Measurements from ENCODE around the gene EPHA2.

EPHA2 gene

GRCh38 chr1:16133007-16133961 is 22.6 kb downstream of the EPHA2 start:
- DNase-seq, result no peak

DNA sequence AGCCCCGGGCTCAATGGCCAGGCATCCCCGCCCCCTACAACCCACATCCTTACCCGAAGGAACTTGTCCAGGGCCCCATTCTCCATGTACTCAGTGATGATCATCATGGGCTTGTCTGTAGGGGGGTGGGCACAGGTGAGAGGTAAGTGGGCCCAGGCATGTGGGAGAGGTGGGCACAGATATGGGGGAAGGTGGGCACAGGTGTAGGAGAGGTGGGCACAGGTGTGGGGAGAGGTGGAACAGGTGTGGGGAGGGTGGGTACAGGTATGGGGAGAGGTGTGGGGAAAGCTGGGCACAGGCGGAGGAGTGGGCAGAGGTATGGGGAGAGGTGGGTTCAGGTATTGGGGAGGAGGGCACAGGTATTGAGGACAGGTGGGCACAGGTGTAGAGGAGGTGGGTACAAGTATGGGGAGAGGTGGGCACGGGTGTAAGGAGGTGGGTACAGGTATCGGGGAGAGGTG is 23.5 kb downstream of the EPHA2 start:
- no peak for DNase-seq

DNA sequence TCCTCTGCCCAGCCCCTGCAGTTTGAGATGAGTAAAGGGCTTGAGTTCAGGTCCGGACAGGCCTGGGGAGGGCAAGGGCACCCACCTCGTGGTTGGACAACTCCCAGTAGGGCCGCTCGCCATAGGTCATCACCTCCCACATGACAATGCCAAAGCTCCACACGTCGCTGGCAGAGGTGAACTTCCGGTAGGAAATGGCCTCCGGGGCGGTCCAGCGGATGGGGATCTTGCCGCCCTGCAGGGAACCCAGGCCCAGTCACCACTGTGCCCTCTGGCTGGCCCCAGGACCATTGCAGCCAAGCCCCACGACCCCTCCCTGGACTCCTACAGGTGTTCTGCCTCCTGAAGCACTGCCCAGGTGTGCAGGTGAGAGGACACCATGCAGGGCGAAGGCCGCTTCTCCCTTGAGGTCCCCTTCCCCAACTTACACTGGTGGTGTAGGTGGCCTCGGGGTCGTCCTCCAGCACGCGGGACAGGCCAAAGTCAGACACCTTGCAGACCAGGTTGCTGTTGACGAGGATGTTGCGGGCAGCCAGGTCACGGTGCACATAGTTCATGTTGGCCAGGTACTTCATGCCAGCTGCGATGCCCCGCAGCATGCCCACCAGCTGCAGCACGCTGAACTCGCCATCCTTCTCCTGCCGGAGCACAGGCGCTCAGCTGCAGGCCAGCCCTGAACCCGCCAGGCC is 24.1 kb downstream of the EPHA2 start:
- DNase-seq, result no peak

GRCh38 chr1:16130827-16131226 is 25.0 kb downstream of the EPHA2 start:
- DNase-seq, result no peak

GRCh38 chr1:16129921-16130543 is 25.8 kb downstream of the EPHA2 start:
- no peak for DNase-seq

GRCh38 chr1:16129316-16129715 is 26.6 kb downstream of the EPHA2 start:
- DNase-seq, result no peak

- no peak for DNase-seq
Observed at GRCh38 chr1:16128338-16128741, 27.5 kb downstream of the EPHA2 start.

- no peak for DNase-seq
Observed at GRCh38 chr1:16127676-16128337, 28.1 kb downstream of the EPHA2 start.

DNA sequence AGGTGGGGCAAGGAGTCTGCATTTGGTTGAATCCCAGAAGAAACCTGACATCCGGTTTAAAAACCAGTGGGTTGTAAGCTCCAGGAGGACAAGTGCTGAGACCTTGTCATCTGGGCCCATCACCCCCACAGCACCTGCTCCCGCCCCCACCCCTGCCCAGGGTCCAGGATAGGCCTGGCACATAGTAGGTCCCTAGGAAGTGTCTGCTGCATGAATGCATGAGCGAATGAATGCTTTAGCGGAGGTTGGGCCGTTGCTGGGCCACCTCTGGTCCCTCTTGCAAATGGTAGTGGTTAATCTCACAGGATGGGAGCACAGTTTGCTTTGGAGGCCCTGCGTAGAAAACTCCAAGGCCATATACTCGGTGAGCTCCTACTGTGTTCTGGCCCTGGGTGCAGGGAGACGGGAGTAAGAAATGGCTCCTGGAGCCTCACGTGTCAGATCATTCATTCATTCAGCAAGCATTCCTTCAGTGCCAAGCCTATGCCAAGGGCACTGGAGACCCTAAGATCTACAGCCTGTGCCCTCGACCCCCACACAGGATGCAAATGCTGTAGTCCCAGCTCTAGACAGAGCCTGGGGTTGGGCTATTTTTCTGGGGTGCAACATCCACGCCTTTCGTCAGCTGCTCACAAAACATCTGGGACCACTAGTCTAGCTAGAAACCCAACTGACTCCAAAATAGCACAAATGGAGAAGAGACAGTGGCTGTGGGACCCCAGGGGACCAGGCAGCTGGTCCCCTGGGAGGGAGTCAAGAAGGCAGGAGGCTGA is 28.9 kb downstream of the EPHA2 start:
- no peak for DNase-seq

- no peak for DNase-seq
Observed at GRCh38 chr1:16126160-16126559, 29.7 kb downstream of the EPHA2 start.

DNA sequence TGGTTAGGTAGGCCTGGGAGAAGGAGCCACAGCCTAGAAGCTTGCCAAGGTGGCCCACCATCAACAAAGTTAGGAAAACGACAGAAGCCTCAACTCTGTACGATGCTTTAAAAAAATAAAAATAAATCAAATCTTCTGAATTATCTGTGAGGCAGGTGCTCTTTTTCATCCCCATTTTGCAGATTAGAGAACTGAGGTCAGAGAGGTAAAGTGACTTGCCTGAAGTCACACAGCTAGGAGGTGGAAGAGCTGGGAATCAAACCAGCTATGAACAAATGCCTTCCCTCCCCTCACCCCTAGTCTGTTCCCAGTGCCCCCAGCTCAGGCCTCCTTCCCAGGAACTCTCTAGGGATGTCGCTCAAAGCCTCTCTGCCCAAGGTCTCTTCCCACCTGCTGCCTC is 30.4 kb downstream of the EPHA2 start:
- no peak for DNase-seq

- DNase-seq, result no peak
Observed at GRCh38 chr1:16125088-16125470, 30.8 kb downstream of the EPHA2 start.

- DNase-seq, result no peak
Observed at GRCh38 chr1:16124377-16125087, 31.3 kb downstream of the EPHA2 start.

- DNase-seq, result peak; percentile 43
Observed at GRCh38 chr1:16122916-16123315, 33.0 kb downstream of the EPHA2 start.

- no peak for DNase-seq
Observed at GRCh38 chr1:16122350-16122881, 33.5 kb downstream of the EPHA2 start.

GRCh38 chr1:16120940-16121410 is 34.9 kb downstream of the EPHA2 start:
- DNase-seq, result no peak

GRCh38 chr1:16120407-16120806 is 35.5 kb downstream of the EPHA2 start:
- no peak for DNase-seq

DNA sequence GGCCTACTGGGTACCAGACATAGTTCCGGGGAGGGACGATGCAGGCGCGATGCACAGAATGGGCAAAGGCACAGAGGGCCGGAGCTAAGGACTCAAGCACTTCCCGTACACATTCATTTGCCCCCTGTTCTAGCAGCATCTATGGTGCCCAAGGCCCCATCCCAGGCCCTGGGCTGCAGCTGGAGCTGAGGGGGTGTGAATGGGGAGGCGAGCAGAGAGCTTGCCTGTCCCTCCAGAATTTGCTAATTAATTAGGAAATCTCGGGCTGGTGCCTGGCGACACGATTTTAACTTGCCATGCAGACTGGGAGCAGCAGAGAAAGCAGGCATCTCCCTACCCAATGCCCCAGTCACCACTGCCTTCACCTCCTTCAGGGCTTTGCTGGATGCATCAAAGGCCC is 35.9 kb downstream of the EPHA2 start:
- no peak for DNase-seq

- DNase-seq, result no peak
Observed at GRCh38 chr1:16119504-16119903, 36.4 kb downstream of the EPHA2 start.

DNA sequence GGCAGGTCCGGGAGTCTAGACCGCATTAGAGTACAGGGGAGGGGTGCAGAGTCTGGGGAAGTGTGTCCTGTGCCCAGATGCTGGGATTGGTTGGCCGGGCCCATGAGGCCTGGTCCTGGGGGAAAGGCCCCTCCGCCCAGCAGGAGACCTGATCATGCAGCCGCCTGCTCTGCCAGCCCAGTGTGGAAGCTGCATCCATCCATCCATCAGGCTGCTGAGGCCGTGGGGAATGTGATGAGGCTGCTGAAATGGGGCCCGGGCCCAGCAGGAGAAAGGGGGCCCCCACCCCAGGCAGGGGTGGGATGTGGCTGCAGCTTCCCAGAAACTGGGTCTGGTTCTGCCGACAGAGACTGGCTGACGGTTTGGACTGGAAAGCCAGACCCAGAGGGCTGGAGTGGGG is 37.2 kb downstream of the EPHA2 start:
- no peak for DNase-seq

DNA sequence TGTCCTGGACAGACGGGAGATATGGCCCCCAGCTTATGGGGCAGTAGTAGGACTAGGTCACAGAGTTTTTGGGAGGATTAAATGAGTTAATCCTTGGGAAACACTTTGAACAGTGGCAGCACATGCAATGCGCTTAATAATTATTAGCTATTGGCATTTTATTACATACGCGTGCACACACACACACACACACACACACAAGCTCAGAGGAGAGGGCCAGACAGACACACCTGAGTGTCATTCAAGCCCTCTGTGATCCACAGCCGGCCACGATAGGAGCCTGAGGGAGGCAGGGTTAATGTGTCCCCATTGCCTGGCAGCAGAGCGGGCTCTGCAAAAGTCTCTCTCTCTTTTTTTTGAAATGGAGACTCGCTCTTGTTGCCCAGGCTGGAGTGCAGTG is 37.9 kb downstream of the EPHA2 start:
- DNase-seq, result no peak
